Lower leg skin (tissue), 4 donors: ENCODE results near the gene AMOTL1. TPM values are rescaled to one million over a fixed set of nuclear protein-coding genes. Genes with fewer than 3 reads are reported as not detected.

Source experiments
- DNase-seq, 2 donors: peaks; one replicate each; pipeline ENCODE4 v3.0.0-alpha.2; 2019; ENCODE audit warnings: low spot score in 2 of 2
- H3K4me3 ChIP-seq: fragments of 200-600 bp; sonication (generic); 2 replicates; pipeline ENCODE4 v1.5.1; 2017; ENCODE audit warnings: mild to moderate bottlenecking, low read depth; ENCODE audit not compliant: poor library complexity, severe bottlenecking
- POLR2A ChIP-seq, 2 donors: fragments of 450-650 bp; IDR thresholded peaks; one replicate each; pipeline ENCODE4 v1.6.1; 2016 to 2017; ENCODE audit warnings: antibody characterized with exemption in 2 of 2, mild to moderate bottlenecking in 1 of 2, moderate library complexity in 1 of 2
- WGBS, 2 donors: methylation state at CpG; one replicate each; pipeline ENCODE4 v1.1.5; 2018; 5-methylcytosine and 5-hydroxymethylcytosine counted together
- intact Hi-C: fragments of 100-400 bp; cut with DNase I; formaldehyde crosslinking; loops from one replicate; pipeline ENCODE4 v1.15.0; 2023; ENCODE audit warnings: low total_unique reads
- total RNA-seq, 4 donors: library from RNA; depleted of rRNA; stranded (reverse); fragments of >200 nt; gene quantifications; one replicate each; pipeline ENCODE4 v1.1.0, GENCODE V29; 2016
- TF ChIP-seq, protein P1 (sequence below), 3 donors: fragments of 450-650 bp; IDR thresholded peaks; one replicate each; pipeline ENCODE4 v1.5.1; 2016; ENCODE audit warnings: antibody characterized with exemption in 3 of 3, mild to moderate bottlenecking in 3 of 3, moderate library complexity in 2 of 3

AMOTL1 gene
- total RNA-seq, 4 donors from 2014 or later = 45.3 to 72.0 (median 64.8) TPM

GRCh38 chr11:94751218-94751609, 16.9 kb upstream of the AMOTL1 start:
- TF ChIP-seq POLR2A (IDR thresholded peaks at IDR 0.05) = no peak
- TF ChIP-seq, protein P1, sequence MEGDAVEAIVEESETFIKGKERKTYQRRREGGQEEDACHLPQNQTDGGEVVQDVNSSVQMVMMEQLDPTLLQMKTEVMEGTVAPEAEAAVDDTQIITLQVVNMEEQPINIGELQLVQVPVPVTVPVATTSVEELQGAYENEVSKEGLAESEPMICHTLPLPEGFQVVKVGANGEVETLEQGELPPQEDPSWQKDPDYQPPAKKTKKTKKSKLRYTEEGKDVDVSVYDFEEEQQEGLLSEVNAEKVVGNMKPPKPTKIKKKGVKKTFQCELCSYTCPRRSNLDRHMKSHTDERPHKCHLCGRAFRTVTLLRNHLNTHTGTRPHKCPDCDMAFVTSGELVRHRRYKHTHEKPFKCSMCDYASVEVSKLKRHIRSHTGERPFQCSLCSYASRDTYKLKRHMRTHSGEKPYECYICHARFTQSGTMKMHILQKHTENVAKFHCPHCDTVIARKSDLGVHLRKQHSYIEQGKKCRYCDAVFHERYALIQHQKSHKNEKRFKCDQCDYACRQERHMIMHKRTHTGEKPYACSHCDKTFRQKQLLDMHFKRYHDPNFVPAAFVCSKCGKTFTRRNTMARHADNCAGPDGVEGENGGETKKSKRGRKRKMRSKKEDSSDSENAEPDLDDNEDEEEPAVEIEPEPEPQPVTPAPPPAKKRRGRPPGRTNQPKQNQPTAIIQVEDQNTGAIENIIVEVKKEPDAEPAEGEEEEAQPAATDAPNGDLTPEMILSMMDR (IDR thresholded peaks at IDR 0.05) = no peak
- intact Hi-C loops = no loop called here
- WGBS, 2 donors = 78 to 84% methylated on average over 5 of the region's 5 CpGs
- no peak for DNase-seq
- no peak overlapping the region for H3K4me3 ChIP-seq

- no peak for DNase-seq
- intact Hi-C loops = no loop called here
- TF ChIP-seq POLR2A (IDR thresholded peaks at IDR 0.05) = no peak
- TF ChIP-seq, protein P1 (IDR thresholded peaks at IDR 0.05) = no peak
- 71 to 76% methylated on average over 5 of the region's 5 CpGs for WGBS, 2 donors
- no peak overlapping the region for H3K4me3 ChIP-seq
These were observed 16.4 kb upstream of the AMOTL1 start for GRCh38 chr11:94751786-94752185.

- 54 to 68% methylated on average over 1 of the region's 1 CpG for WGBS, 2 donors
- intact Hi-C loops = no loop called here
These were observed 14.5 kb upstream of the AMOTL1 start for GRCh38 chr11:94753630-94754029.

DNA sequence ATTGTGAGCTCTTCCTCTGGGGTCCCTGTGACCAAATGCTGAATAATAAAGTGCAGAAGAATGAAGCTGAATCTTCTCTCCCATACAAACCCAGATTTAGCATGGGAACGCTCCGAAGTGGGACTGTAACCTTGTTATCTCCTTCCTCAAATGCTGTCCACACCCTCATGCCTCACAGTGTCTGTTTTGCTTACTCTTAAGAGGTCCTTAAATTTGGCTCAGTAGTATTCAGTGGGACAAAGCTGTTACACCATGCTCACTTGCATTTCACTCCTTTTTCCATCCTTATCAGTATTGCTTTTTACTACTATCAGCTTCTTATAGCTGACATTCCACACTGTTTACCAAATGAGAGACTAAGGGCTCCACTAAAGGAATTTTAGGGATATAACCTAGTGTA, 13.8 kb upstream of the AMOTL1 start:
- 88 to 93% methylated on average over 2 of the region's 2 CpGs for WGBS, 2 donors
- DNase-seq = no peak
- intact Hi-C loops = no loop called here
- no peak overlapping the region for H3K4me3 ChIP-seq
- TF ChIP-seq POLR2A (IDR thresholded peaks at IDR 0.05) = no peak

More at GRCh38 chr11:94753630-94754029, 14.5 kb upstream of the AMOTL1 start:
- no peak for DNase-seq
- no peak overlapping the region for H3K4me3 ChIP-seq
- TF ChIP-seq, protein P1 (IDR thresholded peaks at IDR 0.05) = no peak
- TF ChIP-seq POLR2A (IDR thresholded peaks at IDR 0.05) = no peak

GRCh38 chr11:94754819-94755218, 13.3 kb upstream of the AMOTL1 start:
- WGBS, 2 donors = 72 to 84% methylated on average over 2 of the region's 2 CpGs
- intact Hi-C loops = no loop called here

GRCh38 chr11:94755494-94755893, 12.7 kb upstream of the AMOTL1 start:
- 90 to 92% methylated on average over 11 of the region's 11 CpGs for WGBS, 2 donors
- no peak for DNase-seq
- intact Hi-C loops = no loop called here
- no peak overlapping the region for H3K4me3 ChIP-seq
- no peak for TF ChIP-seq POLR2A (IDR thresholded peaks at IDR 0.05)
- TF ChIP-seq, protein P1 (IDR thresholded peaks at IDR 0.05) = no peak

More at GRCh38 chr11:94754819-94755218, 13.3 kb upstream of the AMOTL1 start:
- no peak for TF ChIP-seq POLR2A (IDR thresholded peaks at IDR 0.05)
- TF ChIP-seq, protein P1 (IDR thresholded peaks at IDR 0.05) = no peak
- no peak overlapping the region for H3K4me3 ChIP-seq
- no peak for DNase-seq
